Lung microvascular endothelial cell (primary cell): ENCODE measurements around the gene SMIM44. TPM values are rescaled to one million over a fixed set of nuclear protein-coding genes. Genes with fewer than 3 reads are reported as not detected.

Experiments used
- DNase-seq, 2 donors: peaks; one replicate each; pipeline versions ENCODE4 v3.0.0 to v3.0.0-alpha.2; 2010; ENCODE audit warnings: low read depth in 2 of 2
- total RNA-seq: library from RNA; depleted of rRNA; stranded (reverse); fragments of >200 nt; gene quantifications from 2 replicates; pipeline ENCODE4 v1.2.1, GENCODE V29; 2014

Gene SMIM44
- total RNA-seq, 1 donor from 2014 or later: not detected

DNA sequence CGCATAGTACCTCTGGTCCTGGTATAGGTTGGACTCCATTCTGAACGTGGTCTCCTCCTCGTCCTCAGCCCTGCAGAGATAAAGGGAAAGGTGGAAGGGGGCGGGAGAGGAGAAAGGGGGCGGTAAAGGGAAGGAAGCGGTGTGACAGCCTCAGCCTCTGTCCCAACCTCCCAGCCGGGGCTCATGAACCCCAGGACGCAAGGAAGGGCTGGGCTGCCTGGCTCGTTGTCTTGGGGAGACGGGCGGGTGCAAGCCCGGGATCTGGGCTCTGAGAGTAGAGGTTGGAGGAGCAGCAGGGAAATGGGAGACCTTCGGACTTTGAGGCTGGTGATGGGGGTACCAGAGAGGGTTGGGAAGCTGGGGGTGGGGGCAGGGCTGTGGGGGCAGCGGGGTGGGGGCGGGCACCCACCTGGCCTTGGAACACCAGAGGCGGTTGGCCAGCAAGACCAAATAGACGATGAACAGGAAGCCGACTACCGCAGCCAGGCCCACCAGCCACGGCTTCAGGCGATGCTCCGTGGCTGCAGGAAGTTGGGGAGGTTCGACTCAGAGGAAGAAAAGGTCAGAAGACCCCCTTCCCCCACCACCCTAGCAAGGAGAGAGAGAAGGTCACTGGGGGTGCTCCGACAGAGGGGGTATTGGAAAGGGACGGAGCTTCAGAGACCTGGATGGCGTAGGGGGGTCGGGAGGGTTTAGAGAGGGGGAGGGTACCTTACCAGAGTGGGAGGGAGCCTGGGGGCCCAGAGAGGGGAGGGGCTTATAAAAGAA is 4.6 kb downstream of the SMIM44 start:
- DNase-seq: no peak

DNA sequence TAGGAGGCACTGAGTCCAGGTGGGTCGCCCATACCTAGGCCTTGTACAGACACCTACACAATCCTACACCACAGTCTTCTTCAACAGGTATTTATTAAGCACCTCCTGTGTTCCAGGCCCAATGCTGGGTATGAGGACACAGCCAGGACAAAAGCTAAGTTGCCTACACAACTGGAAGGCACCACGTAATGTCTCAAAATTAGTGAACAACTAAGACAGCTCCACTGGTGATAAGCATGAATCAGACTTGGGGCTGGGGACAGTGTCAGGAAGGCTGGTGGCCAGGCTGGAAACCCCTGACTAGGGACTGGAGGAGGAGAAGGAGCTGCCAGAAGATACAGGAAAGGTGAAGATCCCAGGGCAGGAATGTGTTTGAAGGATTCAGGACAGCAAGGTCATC is 5.3 kb downstream of the SMIM44 start:
- DNase-seq: no peak

- no peak for DNase-seq
Measured at GRCh38 chr19:3477506-3477905, 5.7 kb downstream of the SMIM44 start.

GRCh38 chr19:3476830-3477229 is 6.4 kb downstream of the SMIM44 start:
- no peak for DNase-seq

GRCh38 chr19:3475449-3475848 is 7.8 kb downstream of the SMIM44 start:
- DNase-seq: no peak

- DNase-seq: no peak
Measured at GRCh38 chr19:3474614-3475013, 8.6 kb downstream of the SMIM44 start.

DNA sequence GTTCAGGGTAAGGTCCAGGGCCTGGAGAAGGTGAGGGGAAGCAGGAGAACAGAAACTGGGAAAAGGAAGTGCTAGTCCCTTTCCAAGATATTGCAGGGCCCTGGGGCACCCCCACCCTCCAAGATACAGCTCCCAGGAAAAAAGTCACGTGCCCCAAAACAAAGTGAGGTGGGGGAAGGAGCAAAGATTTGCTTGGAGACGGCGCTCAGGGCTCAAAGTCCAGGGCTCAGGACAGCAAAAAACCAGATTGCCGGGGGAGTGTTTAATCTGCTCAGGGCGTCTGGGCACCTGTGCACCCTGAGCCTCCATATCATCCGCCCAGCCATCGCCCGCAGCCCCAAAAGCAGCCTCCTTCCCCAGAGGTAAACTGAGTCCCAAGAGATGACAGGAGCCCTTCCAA is 9.2 kb downstream of the SMIM44 start:
- DNase-seq: no peak

DNA sequence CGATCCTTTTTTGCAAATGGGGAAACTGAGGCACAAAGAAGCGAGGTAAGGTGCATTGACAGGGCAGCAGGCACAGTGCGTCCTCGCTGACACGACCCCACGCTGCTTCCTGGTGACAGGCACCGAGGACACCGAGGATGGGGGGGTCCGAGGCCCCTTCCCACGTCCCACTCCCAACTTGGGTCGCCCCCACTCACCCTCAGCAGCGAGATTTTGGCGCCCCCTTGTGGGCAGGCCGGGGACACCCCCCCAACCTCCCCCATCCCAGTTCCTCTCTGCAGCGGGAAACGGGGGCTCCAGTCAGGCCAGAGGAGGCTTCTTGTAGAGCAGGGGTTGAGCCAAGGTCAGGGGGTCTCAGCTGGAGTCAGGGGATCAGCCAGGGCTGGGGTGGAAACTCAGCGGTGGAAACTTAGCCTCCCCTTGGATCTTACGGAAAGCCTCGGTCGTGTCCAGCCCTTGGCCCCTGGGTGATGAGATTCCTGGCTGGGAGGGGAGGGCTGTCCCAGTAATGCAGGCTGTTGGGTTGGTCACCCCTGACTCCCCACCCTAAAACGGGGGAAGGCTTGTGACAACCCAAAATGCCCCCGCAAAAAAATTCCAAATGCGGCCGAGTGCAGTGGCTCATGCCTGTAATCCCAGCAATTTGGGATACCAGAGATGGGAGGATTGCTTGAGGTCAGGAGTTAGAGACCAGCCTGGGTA is 11.1 kb downstream of the SMIM44 start:
- DNase-seq: peak in 1 of 2 donors; percentile 46

DNA sequence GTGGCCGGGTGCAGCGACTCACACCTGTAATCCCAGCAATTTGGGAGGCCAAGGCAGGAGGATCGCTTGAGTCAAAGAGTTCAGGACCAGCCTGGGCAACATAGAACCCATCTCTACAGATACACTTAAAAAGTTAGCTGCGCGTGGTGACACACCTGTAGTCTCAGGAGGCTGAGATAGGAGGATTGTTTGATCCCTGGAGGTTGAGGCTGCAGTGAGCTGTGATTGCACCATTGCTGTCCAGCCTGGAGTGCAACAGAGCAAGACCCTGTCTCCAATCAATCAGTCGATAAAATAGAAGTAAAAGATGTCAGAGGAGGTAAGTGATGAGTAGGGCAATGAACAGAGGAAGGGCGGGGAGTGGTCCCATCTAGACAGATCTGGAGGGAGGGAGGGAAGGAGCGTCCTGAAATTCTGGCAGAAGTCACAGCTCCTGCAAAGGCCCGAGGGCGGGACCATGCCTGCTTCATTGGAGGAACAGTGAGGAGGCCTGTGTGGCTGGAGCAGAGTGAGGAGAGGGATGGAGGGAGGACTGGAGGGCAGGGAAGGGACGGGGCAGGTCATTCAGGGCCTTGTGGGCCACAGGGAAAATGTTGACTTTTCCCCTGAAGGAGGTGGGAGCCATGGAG is 12.6 kb downstream of the SMIM44 start:
- no peak for DNase-seq

- DNase-seq: no peak
Measured at GRCh38 chr19:3469638-3470499, 13.4 kb downstream of the SMIM44 start.

- DNase-seq: no peak
Measured at GRCh38 chr19:3468211-3468610, 15.0 kb downstream of the SMIM44 start.

GRCh38 chr19:3467437-3468198 is 15.6 kb downstream of the SMIM44 start:
- no peak for DNase-seq

GRCh38 chr19:3466635-3467034 is 16.6 kb downstream of the SMIM44 start:
- no peak for DNase-seq

DNA sequence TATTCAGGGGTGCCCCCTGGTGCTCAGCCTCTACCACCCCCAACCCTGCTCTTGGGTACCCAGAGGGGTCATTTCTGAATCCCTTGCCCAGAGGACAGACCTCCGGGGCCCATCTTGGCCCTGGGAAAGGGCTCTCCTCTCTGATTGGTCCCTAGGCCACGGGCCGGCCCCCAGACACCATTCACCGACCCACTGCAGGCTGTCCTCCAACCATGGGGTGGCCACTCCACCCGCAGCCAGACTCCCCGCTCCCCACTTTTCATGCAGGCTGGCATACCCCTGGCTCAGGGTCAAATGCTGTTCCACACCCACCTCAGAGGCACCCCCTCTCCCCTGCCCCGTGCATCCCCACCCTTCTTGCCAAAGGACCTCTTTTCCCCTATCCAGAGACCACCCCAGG is 17.7 kb downstream of the SMIM44 start:
- DNase-seq: no peak

DNA sequence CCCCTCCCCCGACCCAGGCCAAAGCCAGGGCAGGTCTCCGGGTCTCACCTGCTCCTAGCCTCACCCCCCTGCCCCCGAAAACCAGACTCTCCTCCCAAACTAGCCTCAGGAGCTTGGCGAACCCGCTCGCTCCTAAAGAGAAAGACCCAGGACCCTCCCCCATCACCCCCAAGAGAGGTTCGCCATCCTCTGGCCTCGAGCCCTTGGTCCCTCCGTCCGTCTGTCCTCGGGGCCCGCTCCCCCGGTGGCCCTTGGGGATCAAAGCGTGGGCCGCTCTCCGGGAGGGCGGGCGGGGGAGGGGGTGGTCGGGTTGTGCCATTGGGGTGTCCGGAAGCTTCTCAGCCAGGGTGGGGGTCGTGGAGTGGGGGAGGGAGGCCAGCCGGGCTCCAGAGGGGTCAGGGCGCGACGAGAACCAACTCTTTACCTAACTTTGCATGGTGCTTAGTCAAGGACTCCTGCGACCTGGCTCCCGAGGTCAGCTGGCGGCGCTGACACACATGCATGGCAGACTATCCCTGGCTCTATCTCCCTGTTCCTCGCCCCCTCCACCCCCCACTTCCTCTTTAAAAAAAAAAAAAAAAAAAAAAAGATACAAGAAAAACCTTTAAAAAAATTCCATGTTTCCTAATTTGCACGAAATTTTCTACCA is 18.5 kb downstream of the SMIM44 start:
- no peak for DNase-seq

GRCh38 chr19:3463714-3464586 is 19.3 kb downstream of the SMIM44 start:
- DNase-seq: no peak

DNA sequence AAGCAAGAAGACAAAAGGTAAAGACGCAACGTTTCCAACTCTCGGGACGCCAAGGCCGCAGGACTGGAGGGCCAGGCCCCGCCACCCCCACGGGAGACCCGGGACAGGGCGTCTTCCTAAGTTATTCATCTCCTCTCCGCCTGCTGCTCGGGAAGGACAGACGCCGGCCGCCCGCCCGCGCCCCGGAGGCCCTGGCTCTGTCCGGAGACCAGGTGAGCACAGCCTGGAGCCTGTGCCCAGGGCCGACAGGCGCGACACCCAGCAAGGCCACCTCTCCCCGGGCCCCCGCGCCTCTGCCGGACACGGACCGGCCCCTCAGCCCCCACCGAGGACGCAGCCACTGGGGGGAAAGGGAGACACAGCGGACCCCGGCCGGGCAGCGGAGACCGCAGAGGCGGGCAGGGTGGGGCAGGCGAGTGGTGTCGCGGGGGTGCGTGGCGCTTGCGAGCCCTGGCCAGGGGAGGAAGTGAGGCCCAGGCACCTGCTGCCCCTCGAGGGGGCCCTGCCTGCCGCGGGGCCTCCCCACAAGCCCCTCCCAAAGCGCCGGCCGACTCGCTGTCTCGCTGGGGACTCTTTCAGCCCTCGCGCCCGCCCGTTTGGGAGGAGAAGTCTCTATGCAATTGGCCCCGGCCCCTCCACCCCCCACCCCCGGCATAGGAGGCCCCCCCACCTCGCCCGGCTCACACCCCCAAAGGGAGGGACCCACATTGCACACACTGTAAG is 20.1 kb downstream of the SMIM44 start:
- DNase-seq: no peak

- no peak for DNase-seq
Measured at GRCh38 chr19:3459965-3460582, 23.2 kb downstream of the SMIM44 start.
